Smooth muscle cell (in vitro differentiated cells): Measurements from ENCODE around the gene EFNA5. TPM values are rescaled to one million over a fixed set of nuclear protein-coding genes. Genes with fewer than 3 reads are reported as not detected.

ENCODE experiments used
- DNase-seq: peaks from one replicate; lab custom pipeline; 2025; ENCODE audit not compliant: unreplicated experiment; lab: John Stamatoyannopoulos, UW
- H2AFZ ChIP-seq: fragments of 200-600 bp; sonication (generic); 2 replicates; pipeline ENCODE4 v1.6.0; 2016; ENCODE audit warnings: antibody characterized with exemption, low read depth, mild to moderate bottlenecking
- H3F3A ChIP-seq: fragments of 200-600 bp; sonication (generic); 2 replicates; pipeline ENCODE4 v1.6.0; 2017; ENCODE audit warnings: antibody characterized with exemption, low read depth
- H3K27ac ChIP-seq: fragments of 200-600 bp; sonication (generic); 2 replicates; pipeline ENCODE4 v1.5.1; 2016; ENCODE audit warnings: low read depth, mild to moderate bottlenecking
- H3K27me3 ChIP-seq: fragments of 200-600 bp; sonication (generic); 2 replicates; pipeline ENCODE4 v1.6.1; 2016; ENCODE audit warnings: low read depth, mild to moderate bottlenecking
- H3K36me3 ChIP-seq: fragments of 200-600 bp; sonication (generic); 2 replicates; pipeline ENCODE4 v1.5.1; 2016; ENCODE audit warnings: low read depth
- H3K4me1 ChIP-seq: fragments of 200-600 bp; sonication (generic); 2 replicates; pipeline ENCODE4 v1.5.1; 2016; ENCODE audit warnings: low read depth
- H3K4me2 ChIP-seq: fragments of 200-600 bp; sonication (generic); 2 replicates; pipeline ENCODE4 v1.6.0; 2016; ENCODE audit warnings: mild to moderate bottlenecking
- H3K4me3 ChIP-seq: fragments of 200-600 bp; sonication (generic); 2 replicates; pipeline ENCODE4 v1.5.1; 2016; ENCODE audit warnings: mild to moderate bottlenecking
- H3K79me2 ChIP-seq: fragments of 200-600 bp; sonication (generic); 2 replicates; pipeline ENCODE4 v1.6.0; 2016; ENCODE audit warnings: low read depth, mild to moderate bottlenecking
- H3K9ac ChIP-seq: fragments of 200-600 bp; sonication (generic); 2 replicates; pipeline ENCODE4 v1.6.0; 2016; ENCODE audit warnings: low read depth
- H3K9me3 ChIP-seq: fragments of 200-600 bp; sonication (generic); replicated peaks from 2 replicates; pipeline ENCODE4 v1.5.1; 2016; ENCODE audit warnings: low read depth
- H4K20me1 ChIP-seq: fragments of 200-600 bp; sonication (generic); 2 replicates; pipeline ENCODE4 v1.6.0; 2016; ENCODE audit warnings: low read depth
- WGBS: methylation state at CpG from one replicate; pipeline ENCODE4 v1.1.7; 2016; ENCODE audit warnings: low lambda C conversion rate; 5-methylcytosine and 5-hydroxymethylcytosine counted together
- polyA plus RNA-seq: library from polyadenylated mRNA; unstranded; fragments of >200 nt; fragmentation: Nextera tagmentation; extraction: Ambion mirVana; gene quantifications from 2 replicates; pipeline ENCODE4 v1.2.1, GENCODE V29; 2016
- total RNA-seq: library from RNA; depleted of rRNA; stranded (reverse); fragments of >200 nt; gene quantifications from 2 replicates; pipeline ENCODE4 v1.2.3, GENCODE V29; 2014
- TF ChIP-seq, protein P1 (sequence below): fragments of 200-600 bp; sonication (generic); IDR thresholded peaks from 2 replicates; pipeline ENCODE4 v1.5.1; 2017; ENCODE audit warnings: borderline replicate concordance, mild to moderate bottlenecking, antibody characterized with exemption; ENCODE audit not compliant: insufficient read depth, poor library complexity, severe bottlenecking

EFNA5 gene
- total and polyA plus RNA-seq, 2 experiments from 2014 or later, result 0.32 to 8.8 TPM

DNA sequence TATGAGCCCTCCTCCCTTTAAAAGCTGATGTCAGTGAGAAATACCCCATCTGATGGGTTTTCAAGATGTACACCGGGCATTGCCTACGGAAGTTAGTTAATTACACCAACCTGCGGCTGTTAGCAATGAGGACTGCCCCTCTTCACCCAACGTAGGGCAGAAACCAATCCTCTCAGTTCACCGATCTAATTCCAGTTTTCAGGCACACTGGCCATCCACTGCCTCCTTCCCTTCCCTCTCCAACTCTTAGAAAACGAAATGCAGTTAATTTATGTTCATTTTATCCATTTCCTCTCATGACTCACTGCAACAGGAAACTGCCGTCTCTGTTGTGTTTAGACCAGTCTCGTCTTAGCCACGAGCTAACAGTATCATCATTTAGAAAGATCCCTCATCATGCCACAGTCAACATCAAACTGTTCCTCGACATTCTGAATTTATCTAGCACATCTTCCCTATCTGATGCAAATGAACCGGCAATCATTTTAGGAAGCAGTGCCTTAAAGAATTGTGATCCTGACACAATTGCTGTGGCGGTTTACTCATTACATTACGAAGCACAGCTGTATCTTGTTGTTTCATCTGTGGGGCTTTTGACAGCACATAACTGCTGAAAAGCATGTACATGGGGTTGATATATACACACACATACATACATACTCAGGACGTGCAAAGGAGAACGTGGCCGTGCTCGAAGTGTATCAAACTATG, 168.6 kb downstream of the EFNA5 start:
- no peaks in the 10 kb centered on the region for H3K36me3 ChIP-seq
- H3K27ac ChIP-seq, result peak overlapping the region; percentile 40
- no peaks in the 10 kb centered on the region for H4K20me1 ChIP-seq
- H3F3A ChIP-seq, result no peaks in the 10 kb centered on the region
- no peaks in the 10 kb centered on the region for H3K79me2 ChIP-seq
- H3K9me3 ChIP-seq, result no peaks in the 10 kb centered on the region
- WGBS, result 45% methylated on average over 17 of the region's 17 CpGs
- H3K4me2 ChIP-seq, result peak overlapping the region; percentile 78
- H3K4me1 ChIP-seq, result peaks cover 61% of the 10 kb centered on the region
- DNase-seq, result no peak
- H3K9ac ChIP-seq, result no peak overlapping the region
- H2AFZ ChIP-seq, result peak overlapping the region; percentile 79
- no peaks in the 10 kb centered on the region for H3K27me3 ChIP-seq
- TF ChIP-seq, protein P1, sequence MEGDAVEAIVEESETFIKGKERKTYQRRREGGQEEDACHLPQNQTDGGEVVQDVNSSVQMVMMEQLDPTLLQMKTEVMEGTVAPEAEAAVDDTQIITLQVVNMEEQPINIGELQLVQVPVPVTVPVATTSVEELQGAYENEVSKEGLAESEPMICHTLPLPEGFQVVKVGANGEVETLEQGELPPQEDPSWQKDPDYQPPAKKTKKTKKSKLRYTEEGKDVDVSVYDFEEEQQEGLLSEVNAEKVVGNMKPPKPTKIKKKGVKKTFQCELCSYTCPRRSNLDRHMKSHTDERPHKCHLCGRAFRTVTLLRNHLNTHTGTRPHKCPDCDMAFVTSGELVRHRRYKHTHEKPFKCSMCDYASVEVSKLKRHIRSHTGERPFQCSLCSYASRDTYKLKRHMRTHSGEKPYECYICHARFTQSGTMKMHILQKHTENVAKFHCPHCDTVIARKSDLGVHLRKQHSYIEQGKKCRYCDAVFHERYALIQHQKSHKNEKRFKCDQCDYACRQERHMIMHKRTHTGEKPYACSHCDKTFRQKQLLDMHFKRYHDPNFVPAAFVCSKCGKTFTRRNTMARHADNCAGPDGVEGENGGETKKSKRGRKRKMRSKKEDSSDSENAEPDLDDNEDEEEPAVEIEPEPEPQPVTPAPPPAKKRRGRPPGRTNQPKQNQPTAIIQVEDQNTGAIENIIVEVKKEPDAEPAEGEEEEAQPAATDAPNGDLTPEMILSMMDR, result no peak
- peak overlapping the region; percentile 24 for H3K4me3 ChIP-seq

DNA sequence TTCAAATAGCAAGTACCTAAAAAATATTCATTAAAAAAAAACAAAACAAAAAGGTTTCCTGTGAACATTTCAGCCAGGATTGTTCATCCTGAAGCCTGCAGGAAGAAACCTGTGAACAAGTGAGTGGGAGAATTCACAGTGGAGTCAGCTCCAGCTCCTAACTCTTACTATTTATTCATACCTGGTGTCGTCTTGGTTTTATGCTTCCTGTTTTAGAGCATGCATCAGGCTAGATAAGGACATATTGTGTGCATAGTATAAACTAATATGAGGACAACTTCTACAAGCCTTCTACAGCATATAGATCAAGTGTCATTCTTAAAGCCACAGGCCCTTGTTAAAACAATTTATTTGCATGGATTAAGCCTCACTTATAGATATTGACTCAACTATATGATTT, 169.9 kb downstream of the EFNA5 start:
- no peak for DNase-seq

DNA sequence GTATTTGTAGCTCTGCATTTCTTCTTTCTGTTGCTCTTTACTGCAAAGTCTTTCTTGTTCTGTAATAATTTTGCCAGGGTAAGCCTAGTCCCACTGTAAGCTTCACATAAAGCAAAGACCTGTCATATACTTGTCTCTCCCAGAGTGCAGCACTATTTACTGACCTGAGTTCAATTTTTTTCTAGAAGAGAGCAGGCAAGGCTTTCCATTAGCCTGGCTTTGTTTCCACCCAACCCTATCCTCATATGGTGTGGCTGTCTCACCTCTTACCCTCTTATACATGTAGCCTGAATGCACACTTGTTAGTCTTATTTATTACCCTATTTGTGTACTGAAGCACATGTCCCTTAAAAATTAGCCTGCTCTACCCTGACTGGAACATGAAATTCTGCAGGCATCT, 170.4 kb downstream of the EFNA5 start:
- DNase-seq, result no peak
- Histone ChIP-seq H3F3A (no peaks in the 10 kb centered on the region), H4K20me1 (no peaks in the 10 kb centered on the region), H3K36me3 (no peaks in the 10 kb centered on the region), H3K4me3 (no peak overlapping the region), H3K9me3 (no peaks in the 10 kb centered on the region), H3K9ac (no peak overlapping the region), H3K27ac (no peak overlapping the region), H3K27me3 (no peaks in the 10 kb centered on the region), H3K79me2 (no peaks in the 10 kb centered on the region), H3K4me2 (no peak overlapping the region), H2AFZ (no peak overlapping the region), H3K4me1 (peaks cover 61% of the 10 kb centered on the region)
- TF ChIP-seq, protein P1, result no peak

More for the DNA sequence above, 169.9 kb downstream of the EFNA5 start:
- no peak overlapping the region for H3K4me3 ChIP-seq
- H2AFZ ChIP-seq, result no peak overlapping the region
- H3K27ac ChIP-seq, result no peak overlapping the region
- H3K4me1 ChIP-seq, result peaks cover 61% of the 10 kb centered on the region
- no peaks in the 10 kb centered on the region for H3K79me2 ChIP-seq
- no peaks in the 10 kb centered on the region for H3K9me3 ChIP-seq
- H3K27me3 ChIP-seq, result no peaks in the 10 kb centered on the region
- H3K9ac ChIP-seq, result no peak overlapping the region
- no peaks in the 10 kb centered on the region for H4K20me1 ChIP-seq
- H3F3A ChIP-seq, result no peaks in the 10 kb centered on the region
- no peaks in the 10 kb centered on the region for H3K36me3 ChIP-seq
- no peak overlapping the region for H3K4me2 ChIP-seq
- TF ChIP-seq, protein P1, result no peak
- 66% methylated on average over 1 of the region's 1 CpG for WGBS

DNA sequence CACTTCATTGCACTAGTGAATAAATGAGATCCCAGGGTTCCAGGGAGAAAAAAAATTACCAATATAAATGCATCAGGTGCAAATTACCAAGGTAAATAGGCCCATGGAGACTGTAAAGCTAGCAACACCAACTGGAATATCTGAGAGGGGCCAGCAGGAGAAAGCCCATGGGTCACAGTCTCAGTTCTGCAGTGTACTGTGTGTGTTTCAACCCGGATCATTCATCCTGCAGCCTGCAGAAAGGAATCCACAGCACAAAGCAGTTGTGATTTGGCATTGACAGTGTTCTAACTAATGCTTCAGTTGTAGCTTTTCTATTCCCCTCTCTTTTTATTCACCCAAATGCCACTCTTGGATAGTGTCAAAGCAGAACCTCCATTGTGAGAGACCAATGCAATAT, 171.0 kb downstream of the EFNA5 start:
- H3K27ac ChIP-seq, result no peak overlapping the region
- no peak overlapping the region for H3K4me2 ChIP-seq
- H2AFZ ChIP-seq, result no peak overlapping the region
- H3K27me3 ChIP-seq, result no peaks in the 10 kb centered on the region
- H3K9me3 ChIP-seq, result no peaks in the 10 kb centered on the region
- no peaks in the 10 kb centered on the region for H4K20me1 ChIP-seq
- 90% methylated on average over 1 of the region's 1 CpG for WGBS
- H3K36me3 ChIP-seq, result no peaks in the 10 kb centered on the region
- no peak overlapping the region for H3K4me3 ChIP-seq
- no peaks in the 10 kb centered on the region for H3K79me2 ChIP-seq
- no peaks in the 10 kb centered on the region for H3F3A ChIP-seq
- no peak for DNase-seq
- TF ChIP-seq, protein P1, result no peak
- peaks cover 60% of the 10 kb centered on the region for H3K4me1 ChIP-seq
- H3K9ac ChIP-seq, result no peak overlapping the region
